Panc1 (cell line): Measurements from ENCODE around the gene IQSEC1. TPM values are rescaled to one million over a fixed set of nuclear protein-coding genes. Genes with fewer than 3 reads are reported as not detected.

Experiments
- ATAC-seq: fragments of 200-7000 bp; cut with Tn5 transposase; 2 replicates; pipeline ENCODE4 v1.9.1; 2020; ENCODE audit warnings: mild to moderate bottlenecking, moderate library complexity
- BruUV-seq: library from RNA; stranded (reverse); fragments of 400-500 nt; replicated peaks from 2 replicates; lab custom pipeline; 2021; lab: Mats Ljungman, UMichigan
- CTCF ChIA-PET: fragments of 300-600 bp; sonication (Branson Sonifier 250); formaldehyde crosslinking; loops from one replicate; lab custom pipeline; 2022; ENCODE audit warnings: antibody characterized with exemption; lab: Charles Lee
- POLR2A ChIA-PET: fragments of 300-600 bp; sonication (Branson Sonifier 250); formaldehyde crosslinking; loops from one replicate; lab custom pipeline; 2022; ENCODE audit warnings: antibody characterized with exemption; lab: Charles Lee
- DNase-seq: peaks from one replicate; pipeline ENCODE4 v3.0.0-alpha.2; 2010; ENCODE audit warnings: low read depth, low spot score
- H3K27ac ChIP-seq: 2 replicates; pipeline ENCODE4 v1.5.1; 2011; ENCODE audit warnings: mild to moderate bottlenecking, low read length, inconsistent platforms
- H3K27me3 ChIP-seq: fragments of 200-500 bp; sonication (Bioruptor generic); 2 replicates; pipeline ENCODE4 v1.6.0; 2014; ENCODE audit warnings: low read length, inconsistent platforms; ENCODE audit not compliant: control insufficient read depth, insufficient read depth
- H3K36me3 ChIP-seq: fragments of 200-500 bp; sonication (Bioruptor generic); 2 replicates; pipeline ENCODE4 v1.5.1; 2014; ENCODE audit warnings: inconsistent platforms, mild to moderate bottlenecking, low read length, moderate library complexity; ENCODE audit not compliant: control insufficient read depth, insufficient read depth
- H3K4me1 ChIP-seq: 2 replicates; pipeline ENCODE4 v1.5.1; 2011; ENCODE audit warnings: inconsistent platforms, mild to moderate bottlenecking, low read length, moderate library complexity; ENCODE audit not compliant: control insufficient read depth, insufficient read depth
- H3K4me3 ChIP-seq, 2 experiments: 2 replicates each; pipeline ENCODE4 v1.5.1; 2011 to 2012; ENCODE audit warnings: low read depth in 2 of 2, low read length in 2 of 2, mild to moderate bottlenecking in 2 of 2, inconsistent platforms in 1 of 2, moderate library complexity in 1 of 2
- H3K9me3 ChIP-seq: fragments of 200-500 bp; sonication (Bioruptor generic); 2 replicates; pipeline ENCODE4 v1.5.1; 2014; ENCODE audit warnings: low read depth, mild to moderate bottlenecking, inconsistent platforms, low read length, moderate library complexity; ENCODE audit not compliant: control insufficient read depth, insufficient read depth
- POLR2AphosphoS5 ChIP-seq: IDR thresholded peaks from 2 replicates; pipeline ENCODE4 v1.6.1; 2012; ENCODE audit warnings: mild to moderate bottlenecking, low read depth, low read length, moderate library complexity
- SIN3A ChIP-seq: IDR thresholded peaks from 2 replicates; pipeline ENCODE4 v1.6.1; 2012; ENCODE audit warnings: low read depth, mild to moderate bottlenecking, low read length, moderate library complexity, borderline replicate concordance; ENCODE audit not compliant: insufficient read depth
- TCF7L2 ChIP-seq: IDR thresholded peaks from 2 replicates; pipeline ENCODE4 v1.6.1; 2011; ENCODE audit warnings: mild to moderate bottlenecking, low read depth, low read length, inconsistent platforms
- in situ Hi-C: cut with HindIII; loops from 2 replicates; pipeline ENCODE4 v1.10.0; 2016; ENCODE audit warnings: low sequenced_read_pairs, low pct_unique_long_range_greater_than_20kb
- intact Hi-C: fragments of 100-400 bp; cut with micrococcal nuclease; formaldehyde crosslinking; loops from one replicate; pipeline ENCODE4 v1.10.0; 2022; ENCODE audit not compliant: unreplicated experiment
- total RNA-seq: library from RNA; stranded (reverse); gene quantifications from one replicate; pipeline ENCODE4 v1.2.1, GENCODE V29; 2021; ENCODE audit not compliant: unreplicated experiment
- TF ChIP-seq, protein P1 (sequence below): fragments of 450-650 bp; IDR thresholded peaks from 2 replicates; pipeline ENCODE4 v1.5.1; 2017; ENCODE audit warnings: mild to moderate bottlenecking
- TF ChIP-seq, protein P2 (sequence below), 2 experiments: IDR thresholded peaks; 2 replicates each; pipeline ENCODE4 v1.6.1; 2011 to 2012; ENCODE audit warnings: low read depth in 2 of 2, control low read depth in 1 of 2, low read length in 1 of 2, mild to moderate bottlenecking in 1 of 2, moderate library complexity in 1 of 2; ENCODE audit not compliant: insufficient read depth in 1 of 2

IQSEC1 gene
- total RNA-seq, 1 experiment from 2014 or later = 28.4 TPM

DNA sequence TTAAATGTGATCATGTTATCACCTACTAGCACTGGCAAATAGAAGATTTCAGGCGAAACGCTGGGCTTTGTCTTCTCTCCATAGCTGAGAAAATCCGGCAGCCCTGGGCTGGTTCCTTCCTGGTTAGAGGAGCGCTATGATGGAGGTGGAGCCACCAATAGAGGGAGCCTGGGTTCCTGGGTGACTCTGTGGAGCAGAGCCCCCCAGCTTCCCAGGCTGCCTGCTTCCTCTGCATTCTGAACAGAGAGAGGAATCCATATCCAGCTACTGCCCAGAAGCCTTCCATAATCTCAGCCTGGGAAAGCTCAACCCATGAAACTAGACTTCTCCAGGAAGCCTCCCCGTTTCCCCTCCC, 32.6 kb upstream of the IQSEC1 start:
- no peaks in the 10 kb centered on the region for H3K9me3 ChIP-seq
- H3K27me3 ChIP-seq = no peaks in the 10 kb centered on the region
- no peak overlapping the region for H3K4me3 ChIP-seq
- ATAC-seq = no peak
- intact Hi-C loops (no loop called here), in situ Hi-C loops (no loop called here)
- ChIA-PET POLR2A (no interaction called here), CTCF (interaction anchor here (1.1 kb wide), 1 partner anchor 14 kb away, joined by 4 read pairs; no protein-coding TSS in a partner anchor)
- peak overlapping the region; percentile 77 for H3K27ac ChIP-seq
- H3K36me3 ChIP-seq = no peaks in the 10 kb centered on the region
- no TSS peak for BruUV-seq
- TF ChIP-seq, protein P1, sequence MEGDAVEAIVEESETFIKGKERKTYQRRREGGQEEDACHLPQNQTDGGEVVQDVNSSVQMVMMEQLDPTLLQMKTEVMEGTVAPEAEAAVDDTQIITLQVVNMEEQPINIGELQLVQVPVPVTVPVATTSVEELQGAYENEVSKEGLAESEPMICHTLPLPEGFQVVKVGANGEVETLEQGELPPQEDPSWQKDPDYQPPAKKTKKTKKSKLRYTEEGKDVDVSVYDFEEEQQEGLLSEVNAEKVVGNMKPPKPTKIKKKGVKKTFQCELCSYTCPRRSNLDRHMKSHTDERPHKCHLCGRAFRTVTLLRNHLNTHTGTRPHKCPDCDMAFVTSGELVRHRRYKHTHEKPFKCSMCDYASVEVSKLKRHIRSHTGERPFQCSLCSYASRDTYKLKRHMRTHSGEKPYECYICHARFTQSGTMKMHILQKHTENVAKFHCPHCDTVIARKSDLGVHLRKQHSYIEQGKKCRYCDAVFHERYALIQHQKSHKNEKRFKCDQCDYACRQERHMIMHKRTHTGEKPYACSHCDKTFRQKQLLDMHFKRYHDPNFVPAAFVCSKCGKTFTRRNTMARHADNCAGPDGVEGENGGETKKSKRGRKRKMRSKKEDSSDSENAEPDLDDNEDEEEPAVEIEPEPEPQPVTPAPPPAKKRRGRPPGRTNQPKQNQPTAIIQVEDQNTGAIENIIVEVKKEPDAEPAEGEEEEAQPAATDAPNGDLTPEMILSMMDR = no peak; the same call in 1 of the 2 replicates
- no peak for TF ChIP-seq TCF7L2
- TF ChIP-seq POLR2AphosphoS5 = no peak
- TF ChIP-seq, protein P2, sequence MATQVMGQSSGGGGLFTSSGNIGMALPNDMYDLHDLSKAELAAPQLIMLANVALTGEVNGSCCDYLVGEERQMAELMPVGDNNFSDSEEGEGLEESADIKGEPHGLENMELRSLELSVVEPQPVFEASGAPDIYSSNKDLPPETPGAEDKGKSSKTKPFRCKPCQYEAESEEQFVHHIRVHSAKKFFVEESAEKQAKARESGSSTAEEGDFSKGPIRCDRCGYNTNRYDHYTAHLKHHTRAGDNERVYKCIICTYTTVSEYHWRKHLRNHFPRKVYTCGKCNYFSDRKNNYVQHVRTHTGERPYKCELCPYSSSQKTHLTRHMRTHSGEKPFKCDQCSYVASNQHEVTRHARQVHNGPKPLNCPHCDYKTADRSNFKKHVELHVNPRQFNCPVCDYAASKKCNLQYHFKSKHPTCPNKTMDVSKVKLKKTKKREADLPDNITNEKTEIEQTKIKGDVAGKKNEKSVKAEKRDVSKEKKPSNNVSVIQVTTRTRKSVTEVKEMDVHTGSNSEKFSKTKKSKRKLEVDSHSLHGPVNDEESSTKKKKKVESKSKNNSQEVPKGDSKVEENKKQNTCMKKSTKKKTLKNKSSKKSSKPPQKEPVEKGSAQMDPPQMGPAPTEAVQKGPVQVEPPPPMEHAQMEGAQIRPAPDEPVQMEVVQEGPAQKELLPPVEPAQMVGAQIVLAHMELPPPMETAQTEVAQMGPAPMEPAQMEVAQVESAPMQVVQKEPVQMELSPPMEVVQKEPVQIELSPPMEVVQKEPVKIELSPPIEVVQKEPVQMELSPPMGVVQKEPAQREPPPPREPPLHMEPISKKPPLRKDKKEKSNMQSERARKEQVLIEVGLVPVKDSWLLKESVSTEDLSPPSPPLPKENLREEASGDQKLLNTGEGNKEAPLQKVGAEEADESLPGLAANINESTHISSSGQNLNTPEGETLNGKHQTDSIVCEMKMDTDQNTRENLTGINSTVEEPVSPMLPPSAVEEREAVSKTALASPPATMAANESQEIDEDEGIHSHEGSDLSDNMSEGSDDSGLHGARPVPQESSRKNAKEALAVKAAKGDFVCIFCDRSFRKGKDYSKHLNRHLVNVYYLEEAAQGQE (IDR thresholded peaks at IDR 0.05; ENCODE audit: insufficient read depth in 1 of 2, low read depth in 2 of 2, low read length in 1 of 2) = no peak
- no peak for TF ChIP-seq SIN3A
- H3K4me1 ChIP-seq = peaks cover 29% of the 10 kb centered on the region
- no peak for DNase-seq

DNA sequence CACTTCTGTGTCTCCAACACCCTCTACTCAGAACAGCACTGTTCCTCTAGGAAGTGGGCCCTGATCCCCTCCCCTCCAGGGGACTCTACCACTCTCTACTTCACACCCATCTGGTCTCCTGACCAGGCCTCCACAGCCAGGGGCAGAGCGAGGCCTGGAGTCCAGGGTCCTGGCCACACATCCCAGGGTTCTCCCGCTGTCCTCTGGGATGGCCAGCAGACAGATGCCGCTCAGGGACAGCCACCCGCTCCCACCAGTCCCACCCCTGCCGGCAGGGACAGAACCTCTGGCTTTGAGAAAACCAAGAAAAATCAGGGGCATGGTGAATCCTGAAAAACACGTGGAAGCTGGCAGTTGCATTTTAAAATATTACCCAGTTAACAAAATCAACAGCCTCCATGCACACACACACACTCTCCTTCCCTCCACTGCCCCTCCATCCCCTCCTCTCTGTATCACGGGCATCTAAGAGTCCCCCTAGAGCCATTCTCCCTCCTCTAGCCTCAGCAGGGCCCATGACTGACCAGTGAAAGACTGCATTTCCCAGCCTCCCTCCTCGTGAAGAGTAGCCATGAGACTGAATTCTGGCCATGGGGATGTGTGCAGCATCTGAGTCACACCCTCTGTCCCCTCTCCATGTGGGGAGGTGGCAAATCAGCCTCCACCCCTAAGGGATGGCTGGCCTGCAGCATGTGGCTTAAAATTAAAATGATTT, 32.1 kb upstream of the IQSEC1 start:
- Histone ChIP-seq H3K27ac (peak overlapping the region; percentile 77), H3K4me3 (no peak overlapping the region), H3K4me1 (peaks cover 24% of the 10 kb centered on the region), H3K36me3 (no peaks in the 10 kb centered on the region), H3K27me3 (no peaks in the 10 kb centered on the region), H3K9me3 (no peaks in the 10 kb centered on the region)
- POLR2A ChIA-PET = interaction anchor here (0.7 kb wide), 1 partner anchor 635 kb away, joined by 3 read pairs; no protein-coding TSS in a partner anchor
- TF ChIP-seq SIN3A (no peak), TCF7L2 (no peak), POLR2AphosphoS5 (no peak)
- TF ChIP-seq, protein P1 = no peak
- TF ChIP-seq, protein P2 (IDR thresholded peaks at IDR 0.05; ENCODE audit: insufficient read depth in 1 of 2, low read depth in 2 of 2, low read length in 1 of 2) = no peak
- ATAC-seq (no peak), DNase-seq (no peak)
- in situ Hi-C loops (no loop called here), intact Hi-C loops (no loop called here)
- no TSS peak for BruUV-seq
- CTCF ChIA-PET = interaction anchor here (1.1 kb wide), 1 partner anchor 13 kb away, joined by 4 read pairs; no protein-coding TSS in a partner anchor
